Measurements from ENCODE around the gene EXOG. TPM values are rescaled to one million over a fixed set of nuclear protein-coding genes. Genes with fewer than 3 reads are reported as not detected.

The EXOG gene
- total and polyA plus RNA-seq, 2 of the 13 experiments (the other 11 are each of a cell fraction or from before 2014, with no cell fraction given) = 5.5 to 9.5 TPM

DNA sequence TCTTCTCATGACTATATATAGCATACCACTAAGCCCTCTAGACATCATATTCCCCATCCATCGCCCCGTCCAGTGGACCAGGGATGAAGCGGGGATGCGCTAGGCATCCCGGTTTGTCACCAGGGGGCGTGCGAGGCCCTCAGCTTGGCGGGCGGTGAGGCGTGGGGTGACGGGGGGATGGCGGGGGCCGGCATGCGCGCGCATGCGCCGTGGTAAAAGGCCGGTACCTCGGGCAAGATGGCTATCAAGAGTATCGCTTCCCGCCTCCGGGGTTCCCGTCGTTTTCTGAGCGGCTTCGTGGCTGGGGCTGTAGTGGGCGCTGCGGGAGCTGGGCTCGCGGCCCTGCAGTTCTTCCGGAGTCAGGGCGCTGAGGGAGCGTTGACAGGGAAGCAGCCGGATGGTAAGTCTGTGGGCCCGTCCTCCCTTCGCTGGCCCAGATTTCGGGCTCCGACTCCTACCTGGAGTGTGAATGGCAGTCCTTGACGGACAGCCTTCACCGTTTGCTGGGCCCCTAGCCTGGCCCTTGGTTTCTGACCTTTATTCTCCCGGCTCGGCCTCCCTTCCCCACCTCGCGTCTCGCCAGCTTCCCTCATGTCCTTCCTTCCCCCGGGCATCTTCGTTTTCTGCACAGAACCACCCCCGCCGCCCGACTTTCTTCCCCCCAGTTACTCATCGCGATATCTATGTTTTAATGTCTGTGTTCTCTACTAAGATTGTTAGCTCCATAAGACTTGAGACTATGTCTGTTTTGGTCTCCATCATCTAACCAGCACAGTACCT lies at the start of gene EXOG (continued):
- TF ChIP-seq, protein P1, sequence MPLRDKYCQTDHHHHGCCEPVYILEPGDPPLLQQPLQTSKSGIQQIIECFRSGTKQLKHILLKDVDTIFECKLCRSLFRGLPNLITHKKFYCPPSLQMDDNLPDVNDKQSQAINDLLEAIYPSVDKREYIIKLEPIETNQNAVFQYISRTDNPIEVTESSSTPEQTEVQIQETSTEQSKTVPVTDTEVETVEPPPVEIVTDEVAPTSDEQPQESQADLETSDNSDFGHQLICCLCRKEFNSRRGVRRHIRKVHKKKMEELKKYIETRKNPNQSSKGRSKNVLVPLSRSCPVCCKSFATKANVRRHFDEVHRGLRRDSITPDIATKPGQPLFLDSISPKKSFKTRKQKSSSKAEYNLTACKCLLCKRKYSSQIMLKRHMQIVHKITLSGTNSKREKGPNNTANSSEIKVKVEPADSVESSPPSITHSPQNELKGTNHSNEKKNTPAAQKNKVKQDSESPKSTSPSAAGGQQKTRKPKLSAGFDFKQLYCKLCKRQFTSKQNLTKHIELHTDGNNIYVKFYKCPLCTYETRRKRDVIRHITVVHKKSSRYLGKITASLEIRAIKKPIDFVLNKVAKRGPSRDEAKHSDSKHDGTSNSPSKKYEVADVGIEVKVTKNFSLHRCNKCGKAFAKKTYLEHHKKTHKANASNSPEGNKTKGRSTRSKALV (CRISPR knock-in tag; IDR thresholded peaks at IDR 0.05) = no peak
- TF ChIP-seq RBM39 (IDR thresholded peaks at IDR 0.05; ENCODE audit: low read depth, low read length, poor library complexity, severe bottlenecking) (no peak), ZNF792 (CRISPR knock-in tag; IDR thresholded peaks at IDR 0.05) (peak; percentile 71; the same call in 1 of the 2 replicates), ZNF382 (CRISPR knock-in tag; IDR thresholded peaks at IDR 0.05; ENCODE audit: borderline replicate concordance) (no peak), ATAD3A (CRISPR knock-in tag; IDR thresholded peaks at IDR 0.05) (no peak), ZNF781 (CRISPR knock-in tag; IDR thresholded peaks at IDR 0.05; ENCODE audit: borderline replicate concordance, not compliant biosample characterization) (peak; percentile 20)
- TF ChIP-seq, protein P2, sequence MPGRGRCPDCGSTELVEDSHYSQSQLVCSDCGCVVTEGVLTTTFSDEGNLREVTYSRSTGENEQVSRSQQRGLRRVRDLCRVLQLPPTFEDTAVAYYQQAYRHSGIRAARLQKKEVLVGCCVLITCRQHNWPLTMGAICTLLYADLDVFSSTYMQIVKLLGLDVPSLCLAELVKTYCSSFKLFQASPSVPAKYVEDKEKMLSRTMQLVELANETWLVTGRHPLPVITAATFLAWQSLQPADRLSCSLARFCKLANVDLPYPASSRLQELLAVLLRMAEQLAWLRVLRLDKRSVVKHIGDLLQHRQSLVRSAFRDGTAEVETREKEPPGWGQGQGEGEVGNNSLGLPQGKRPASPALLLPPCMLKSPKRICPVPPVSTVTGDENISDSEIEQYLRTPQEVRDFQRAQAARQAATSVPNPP (CRISPR knock-in tag; IDR thresholded peaks at IDR 0.05) = 0 out of 2 replicates have a peak, but pooled peaks have one; percentile 36
- TF ChIP-seq, protein P3, sequence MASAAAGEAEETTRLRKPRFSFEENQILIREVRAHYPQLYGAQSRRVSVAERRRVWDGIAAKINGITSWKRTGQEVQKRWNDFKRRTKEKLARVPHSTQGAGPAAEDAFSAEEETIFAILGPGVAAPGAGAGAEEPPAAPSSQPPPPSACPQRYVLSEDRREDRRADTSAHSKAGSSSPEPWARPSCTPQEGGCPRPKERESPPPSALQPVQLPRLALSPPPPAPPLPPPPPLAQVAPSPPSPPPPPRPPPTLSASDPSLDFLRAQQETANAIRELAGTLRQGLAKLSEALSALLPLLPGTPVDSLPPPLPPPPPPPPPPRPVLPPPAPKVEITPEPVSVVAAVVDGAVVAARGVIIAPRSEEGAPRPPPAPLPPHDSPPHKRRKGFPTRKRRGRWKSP (CRISPR knock-in tag; IDR thresholded peaks at IDR 0.05) = peak; percentile 47; the same call in 1 of the 2 replicates
- TF ChIP-seq, protein P4, sequence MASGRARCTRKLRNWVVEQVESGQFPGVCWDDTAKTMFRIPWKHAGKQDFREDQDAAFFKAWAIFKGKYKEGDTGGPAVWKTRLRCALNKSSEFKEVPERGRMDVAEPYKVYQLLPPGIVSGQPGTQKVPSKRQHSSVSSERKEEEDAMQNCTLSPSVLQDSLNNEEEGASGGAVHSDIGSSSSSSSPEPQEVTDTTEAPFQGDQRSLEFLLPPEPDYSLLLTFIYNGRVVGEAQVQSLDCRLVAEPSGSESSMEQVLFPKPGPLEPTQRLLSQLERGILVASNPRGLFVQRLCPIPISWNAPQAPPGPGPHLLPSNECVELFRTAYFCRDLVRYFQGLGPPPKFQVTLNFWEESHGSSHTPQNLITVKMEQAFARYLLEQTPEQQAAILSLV (CRISPR knock-in tag; IDR thresholded peaks at IDR 0.05; ENCODE audit: borderline replicate concordance) = 0 out of 2 replicates have a peak, but pooled peaks have one; percentile 44
- TF ChIP-seq, protein P5, sequence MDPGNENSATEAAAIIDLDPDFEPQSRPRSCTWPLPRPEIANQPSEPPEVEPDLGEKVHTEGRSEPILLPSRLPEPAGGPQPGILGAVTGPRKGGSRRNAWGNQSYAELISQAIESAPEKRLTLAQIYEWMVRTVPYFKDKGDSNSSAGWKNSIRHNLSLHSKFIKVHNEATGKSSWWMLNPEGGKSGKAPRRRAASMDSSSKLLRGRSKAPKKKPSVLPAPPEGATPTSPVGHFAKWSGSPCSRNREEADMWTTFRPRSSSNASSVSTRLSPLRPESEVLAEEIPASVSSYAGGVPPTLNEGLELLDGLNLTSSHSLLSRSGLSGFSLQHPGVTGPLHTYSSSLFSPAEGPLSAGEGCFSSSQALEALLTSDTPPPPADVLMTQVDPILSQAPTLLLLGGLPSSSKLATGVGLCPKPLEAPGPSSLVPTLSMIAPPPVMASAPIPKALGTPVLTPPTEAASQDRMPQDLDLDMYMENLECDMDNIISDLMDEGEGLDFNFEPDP (CRISPR knock-in tag; conservative IDR thresholded peaks at IDR 0.05) = no peak
- TF ChIP-seq, protein P6, sequence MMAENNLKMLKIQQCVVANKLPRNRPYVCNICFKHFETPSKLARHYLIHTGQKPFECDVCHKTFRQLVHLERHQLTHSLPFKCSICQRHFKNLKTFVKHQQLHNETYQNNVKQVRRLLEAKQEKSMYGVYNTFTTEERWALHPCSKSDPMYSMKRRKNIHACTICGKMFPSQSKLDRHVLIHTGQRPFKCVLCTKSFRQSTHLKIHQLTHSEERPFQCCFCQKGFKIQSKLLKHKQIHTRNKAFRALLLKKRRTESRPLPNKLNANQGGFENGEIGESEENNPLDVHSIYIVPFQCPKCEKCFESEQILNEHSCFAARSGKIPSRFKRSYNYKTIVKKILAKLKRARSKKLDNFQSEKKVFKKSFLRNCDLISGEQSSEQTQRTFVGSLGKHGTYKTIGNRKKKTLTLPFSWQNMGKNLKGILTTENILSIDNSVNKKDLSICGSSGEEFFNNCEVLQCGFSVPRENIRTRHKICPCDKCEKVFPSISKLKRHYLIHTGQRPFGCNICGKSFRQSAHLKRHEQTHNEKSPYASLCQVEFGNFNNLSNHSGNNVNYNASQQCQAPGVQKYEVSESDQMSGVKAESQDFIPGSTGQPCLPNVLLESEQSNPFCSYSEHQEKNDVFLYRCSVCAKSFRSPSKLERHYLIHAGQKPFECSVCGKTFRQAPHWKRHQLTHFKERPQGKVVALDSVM (CRISPR knock-in tag; IDR thresholded peaks at IDR 0.05) = peak; percentile 63
- TF ChIP-seq, protein P7, sequence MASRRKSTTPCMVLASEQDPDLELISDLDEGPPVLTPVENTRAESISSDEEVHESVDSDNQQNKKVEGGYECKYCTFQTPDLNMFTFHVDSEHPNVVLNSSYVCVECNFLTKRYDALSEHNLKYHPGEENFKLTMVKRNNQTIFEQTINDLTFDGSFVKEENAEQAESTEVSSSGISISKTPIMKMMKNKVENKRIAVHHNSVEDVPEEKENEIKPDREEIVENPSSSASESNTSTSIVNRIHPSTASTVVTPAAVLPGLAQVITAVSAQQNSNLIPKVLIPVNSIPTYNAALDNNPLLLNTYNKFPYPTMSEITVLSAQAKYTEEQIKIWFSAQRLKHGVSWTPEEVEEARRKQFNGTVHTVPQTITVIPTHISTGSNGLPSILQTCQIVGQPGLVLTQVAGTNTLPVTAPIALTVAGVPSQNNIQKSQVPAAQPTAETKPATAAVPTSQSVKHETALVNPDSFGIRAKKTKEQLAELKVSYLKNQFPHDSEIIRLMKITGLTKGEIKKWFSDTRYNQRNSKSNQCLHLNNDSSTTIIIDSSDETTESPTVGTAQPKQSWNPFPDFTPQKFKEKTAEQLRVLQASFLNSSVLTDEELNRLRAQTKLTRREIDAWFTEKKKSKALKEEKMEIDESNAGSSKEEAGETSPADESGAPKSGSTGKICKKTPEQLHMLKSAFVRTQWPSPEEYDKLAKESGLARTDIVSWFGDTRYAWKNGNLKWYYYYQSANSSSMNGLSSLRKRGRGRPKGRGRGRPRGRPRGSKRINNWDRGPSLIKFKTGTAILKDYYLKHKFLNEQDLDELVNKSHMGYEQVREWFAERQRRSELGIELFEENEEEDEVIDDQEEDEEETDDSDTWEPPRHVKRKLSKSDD (CRISPR knock-in tag; IDR thresholded peaks at IDR 0.05; ENCODE audit: low read depth) = 0 out of 2 replicates have a peak, but pooled peaks have one; percentile 39
- TF ChIP-seq, protein P8, sequence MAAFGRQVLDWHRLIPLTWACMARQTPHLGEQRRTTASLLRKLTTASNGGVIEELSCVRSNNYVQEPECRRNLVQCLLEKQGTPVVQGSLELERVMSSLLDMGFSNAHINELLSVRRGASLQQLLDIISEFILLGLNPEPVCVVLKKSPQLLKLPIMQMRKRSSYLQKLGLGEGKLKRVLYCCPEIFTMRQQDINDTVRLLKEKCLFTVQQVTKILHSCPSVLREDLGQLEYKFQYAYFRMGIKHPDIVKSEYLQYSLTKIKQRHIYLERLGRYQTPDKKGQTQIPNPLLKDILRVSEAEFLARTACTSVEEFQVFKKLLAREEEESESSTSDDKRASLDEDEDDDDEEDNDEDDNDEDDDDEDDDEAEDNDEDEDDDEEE (CRISPR knock-in tag; IDR thresholded peaks at IDR 0.05) = peak; percentile 80
